Activated CD4-positive, alpha-beta T cell treated with anti-CD3 and anti-CD28 coated beads for 36 hours (primary cell): ENCODE measurements around the gene ZNRF2. TPM values are rescaled to one million over a fixed set of nuclear protein-coding genes. Genes with fewer than 3 reads are reported as not detected.
A peak's percentile ranks its signal among the peaks of the same experiment; 100 is the strongest.
"Not testable (repeated sequence)": the region's sequence is repeated elsewhere in the genome, so short reads cannot be mapped to it uniquely, and the experiment has no call there.

ENCODE experiments used
- ATAC-seq: fragments of 200-7000 bp; cut with Tn5 transposase; one replicate; pipeline ENCODE4 v1.10.0; 2021; ENCODE audit warnings: mild to moderate bottlenecking, moderate library complexity
- CTCF ChIA-PET: fragments of 350-600 bp; sonication (Branson Sonifier 250); formaldehyde crosslinking; loops from one replicate; lab custom pipeline; 2021; ENCODE audit warnings: antibody characterized with exemption; lab: Charles Lee
- POLR2A ChIA-PET: fragments of 350-600 bp; sonication (Branson Sonifier 250); formaldehyde crosslinking; loops from one replicate; lab custom pipeline; 2021; ENCODE audit warnings: antibody characterized with exemption, inconsistent platforms; lab: Charles Lee
- DNase-seq: peaks from one replicate; pipeline ENCODE4 v3.0.0-alpha.2; 2020
- H3K27ac Mint-ChIP-seq: one replicate; pipeline ENCODE4 v1.8.0; 2021; ENCODE audit warnings: mixed read lengths
- H3K27me3 Mint-ChIP-seq: one replicate; pipeline ENCODE4 v1.8.0; 2021; ENCODE audit warnings: mixed read lengths
- H3K36me3 Mint-ChIP-seq: one replicate; pipeline ENCODE4 v1.8.0; 2021; ENCODE audit warnings: low read depth, mixed read lengths
- H3K4me1 Mint-ChIP-seq: one replicate; pipeline ENCODE4 v1.8.0; 2021; ENCODE audit warnings: mixed read lengths
- H3K4me3 Mint-ChIP-seq: one replicate; pipeline ENCODE4 v1.8.0; 2021; ENCODE audit warnings: mild to moderate bottlenecking, moderate library complexity, mixed read lengths
- H3K9me3 Mint-ChIP-seq: one replicate; pipeline ENCODE4 v1.8.0; 2021; ENCODE audit warnings: low read depth, mixed read lengths
- intact Hi-C, 2 experiments: fragments of 100-400 bp; cut with DNase I in 1 of 2; cut with micrococcal nuclease in 1 of 2; formaldehyde crosslinking; loops; one replicate each; pipeline versions ENCODE4 v1.14.2 to v1.15.1; 2022 to 2024; cut with DNase I, micrococcal nuclease
- total RNA-seq, 2 experiments: library from RNA; stranded (reverse); gene quantifications; one replicate each; pipeline ENCODE4 v1.2.3, GENCODE V29; 2021

The ZNRF2 gene
- total RNA-seq, 2 experiments from 2014 or later, result 8.1 to 8.8 TPM

- DNase-seq (no peak), ATAC-seq (no peak)
- no peak overlapping the region for H3K27ac Mint-ChIP-seq
- H3K4me1 Mint-ChIP-seq, result no peaks in the 10 kb centered on the region
- no peaks in the 10 kb centered on the region for H3K36me3 Mint-ChIP-seq
- ChIA-PET POLR2A (no interaction called here), CTCF (interaction anchor here (0.8 kb wide), 1 partner anchor 11 kb away, joined by 3 read pairs; no protein-coding TSS in a partner anchor)
- H3K27me3 Mint-ChIP-seq, result no peaks in the 10 kb centered on the region
- intact Hi-C loops, result no loop called here
- no peaks in the 10 kb centered on the region for H3K9me3 Mint-ChIP-seq
- no peak overlapping the region for H3K4me3 Mint-ChIP-seq
These were observed 20.3 kb upstream of the ZNRF2 start for GRCh38 chr7:30264052-30264451.

- H3K27me3 Mint-ChIP-seq, intact Hi-C loops, H3K27ac Mint-ChIP-seq, H3K36me3 Mint-ChIP-seq, H3K9me3 Mint-ChIP-seq, DNase-seq, POLR2A ChIA-PET, H3K4me3 Mint-ChIP-seq, ATAC-seq, H3K4me1 Mint-ChIP-seq: not testable (repeated sequence)
- CTCF ChIA-PET, result interaction anchor here (0.8 kb wide), 1 partner anchor 10 kb away, joined by 3 read pairs; no protein-coding TSS in a partner anchor
These were observed 19.2 kb upstream of the ZNRF2 start for GRCh38 chr7:30265189-30265588.

DNA sequence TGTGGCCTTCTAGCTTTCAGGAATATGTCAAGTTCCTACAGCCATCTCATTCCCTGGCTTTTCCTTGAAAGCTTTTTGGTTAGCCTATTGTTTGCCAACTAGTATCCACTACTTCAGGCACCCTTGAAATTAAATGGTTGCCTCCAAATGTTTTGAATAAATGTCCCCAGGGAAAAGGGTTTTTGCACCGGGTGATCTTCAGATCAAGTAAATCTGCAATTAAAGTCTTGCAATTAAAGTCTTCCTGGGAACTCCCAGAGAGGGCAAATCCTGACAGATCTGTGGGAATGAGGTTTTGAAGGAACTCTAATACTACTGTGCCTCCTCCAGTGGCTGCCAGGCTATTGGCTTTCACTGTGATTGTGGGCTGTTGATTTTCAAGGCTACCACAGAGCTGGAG, 17.7 kb upstream of the ZNRF2 start:
- Mint-ChIP-seq H3K4me3 (no peak overlapping the region), H3K27me3 (no peaks in the 10 kb centered on the region), H3K36me3 (no peaks in the 10 kb centered on the region), H3K27ac (no peak overlapping the region), H3K9me3 (no peaks in the 10 kb centered on the region), H3K4me1 (no peaks in the 10 kb centered on the region)
- no peak for ATAC-seq
- intact Hi-C loops, result no loop called here
- DNase-seq, result no peak
- POLR2A ChIA-PET, result no interaction called here
- CTCF ChIA-PET, result no interaction called here

DNA sequence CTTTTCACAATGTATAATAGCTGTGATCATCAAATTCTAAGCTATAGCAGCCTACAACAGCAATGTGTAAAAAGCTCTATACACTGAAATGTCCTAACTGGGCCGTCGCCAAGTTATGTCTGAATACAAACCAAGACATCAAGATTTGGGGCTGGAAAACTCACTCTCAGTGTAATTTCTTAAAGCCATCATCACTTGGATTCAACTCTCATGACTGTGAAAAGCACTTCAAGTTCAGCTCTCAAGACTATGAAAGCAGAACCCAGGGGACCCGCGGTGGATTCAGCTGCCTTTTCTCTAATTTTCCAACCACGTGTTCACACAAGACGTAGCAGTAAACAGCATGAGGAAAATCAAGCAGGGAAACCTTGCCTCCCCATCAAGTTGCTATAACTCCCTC, 15.8 kb upstream of the ZNRF2 start:
- H3K9me3 Mint-ChIP-seq, result no peaks in the 10 kb centered on the region
- no peaks in the 10 kb centered on the region for H3K4me1 Mint-ChIP-seq
- ATAC-seq, result no peak
- CTCF ChIA-PET, result no interaction called here
- no peak for DNase-seq
- POLR2A ChIA-PET, result no interaction called here
- no peak overlapping the region for H3K4me3 Mint-ChIP-seq
- H3K27me3 Mint-ChIP-seq, result no peaks in the 10 kb centered on the region
- H3K36me3 Mint-ChIP-seq, result no peaks in the 10 kb centered on the region
- intact Hi-C loops, result no loop called here
- H3K27ac Mint-ChIP-seq, result no peak overlapping the region

GRCh38 chr7:30269490-30269889, 14.9 kb upstream of the ZNRF2 start:
- intact Hi-C loops, result no loop called here
- ChIA-PET CTCF (interaction anchor here (0.7 kb wide), 3 partner anchors 9 to 45 kb away, joined by 3 to 4 read pairs (median 3); no protein-coding TSS in a partner anchor), POLR2A (no interaction called here)
- H3K4me3 Mint-ChIP-seq, result no peak overlapping the region
- H3K4me1 Mint-ChIP-seq, result no peaks in the 10 kb centered on the region
- no peaks in the 10 kb centered on the region for H3K36me3 Mint-ChIP-seq
- H3K9me3 Mint-ChIP-seq, result no peaks in the 10 kb centered on the region
- no peak overlapping the region for H3K27ac Mint-ChIP-seq
- no peaks in the 10 kb centered on the region for H3K27me3 Mint-ChIP-seq
- ATAC-seq (no peak), DNase-seq (no peak)

DNA sequence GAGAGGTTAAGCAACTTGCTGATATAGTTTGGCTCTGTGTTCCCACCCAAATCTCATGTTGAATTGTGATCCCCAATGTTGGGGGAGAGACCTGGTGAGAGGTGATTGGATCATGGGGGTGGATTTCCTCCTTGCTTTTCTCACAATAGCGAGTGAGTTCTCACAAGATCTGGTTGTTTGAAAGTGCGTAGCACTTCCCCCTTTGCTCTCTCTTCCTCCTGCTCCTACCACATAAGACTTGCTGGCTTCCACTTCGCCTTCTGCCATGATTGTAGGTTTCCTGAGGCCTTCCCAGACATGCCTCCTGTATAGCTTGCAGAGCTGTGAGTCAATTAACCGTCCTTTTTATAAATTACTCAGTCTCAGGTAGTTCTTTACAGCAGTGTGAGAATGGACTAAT, 13.5 kb upstream of the ZNRF2 start:
- ChIA-PET CTCF (interaction anchor here (0.6 kb wide), 1 partner anchor 9 kb away, joined by 4 read pairs; no protein-coding TSS in a partner anchor), POLR2A (no interaction called here)
- no peak overlapping the region for H3K27ac Mint-ChIP-seq
- no peaks in the 10 kb centered on the region for H3K9me3 Mint-ChIP-seq
- no peaks in the 10 kb centered on the region for H3K36me3 Mint-ChIP-seq
- no peaks in the 10 kb centered on the region for H3K27me3 Mint-ChIP-seq
- intact Hi-C loops, result loop anchor here in 1 of 2 experiments (10.0 kb wide), 1 partner anchor 474 kb away; no protein-coding TSS in a partner anchor
- no peak overlapping the region for H3K4me3 Mint-ChIP-seq
- ATAC-seq, result no peak
- no peak for DNase-seq
- no peaks in the 10 kb centered on the region for H3K4me1 Mint-ChIP-seq

DNA sequence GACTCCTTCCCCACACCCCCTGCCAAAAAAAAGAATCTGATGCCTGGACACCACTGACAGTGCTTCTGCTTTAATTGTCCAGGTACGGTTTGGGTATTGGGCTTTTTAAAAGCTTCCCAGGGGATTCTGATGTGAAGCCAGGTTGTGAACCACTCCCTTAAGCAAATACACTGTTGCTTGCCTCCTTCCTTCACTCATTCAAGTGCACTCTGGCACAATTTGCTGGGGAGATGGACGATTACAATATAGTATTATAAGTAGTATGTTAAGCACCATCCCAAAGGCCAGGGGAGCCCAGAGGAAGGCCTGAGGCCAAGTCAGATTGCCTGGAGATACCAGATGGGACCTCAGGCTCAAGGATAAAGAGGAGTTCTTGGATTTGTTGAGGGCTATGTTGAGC, 12.3 kb upstream of the ZNRF2 start:
- H3K27me3 Mint-ChIP-seq, result no peaks in the 10 kb centered on the region
- DNase-seq, result no peak
- ChIA-PET POLR2A (no interaction called here), CTCF (interaction anchor here (0.6 kb wide), 1 partner anchor 1361 kb away, joined by 4 read pairs; no protein-coding TSS in a partner anchor)
- no peaks in the 10 kb centered on the region for H3K36me3 Mint-ChIP-seq
- intact Hi-C loops, result loop anchor here in 1 of 2 experiments (10.0 kb wide), 1 partner anchor 473 kb away; no protein-coding TSS in a partner anchor
- no peaks in the 10 kb centered on the region for H3K4me1 Mint-ChIP-seq
- no peak overlapping the region for H3K27ac Mint-ChIP-seq
- H3K9me3 Mint-ChIP-seq, result no peaks in the 10 kb centered on the region
- ATAC-seq, result no peak
- H3K4me3 Mint-ChIP-seq, result no peak overlapping the region

- Mint-ChIP-seq H3K27me3 (no peaks in the 10 kb centered on the region), H3K4me1 (no peaks in the 10 kb centered on the region), H3K27ac (no peak overlapping the region), H3K4me3 (no peak overlapping the region), H3K9me3 (no peaks in the 10 kb centered on the region), H3K36me3 (no peaks in the 10 kb centered on the region)
- POLR2A ChIA-PET, result no interaction called here
- CTCF ChIA-PET, result interaction anchor here (0.7 to 4.2 kb wide), 4 partner anchors 13 to 292 kb away, joined by 3 to 36 read pairs (median 6); no protein-coding TSS in a partner anchor
- ATAC-seq, result no peak
- DNase-seq, result no peak
- intact Hi-C loops, result loop anchor here in 1 of 2 experiments (10.0 kb wide), 1 partner anchor 471 kb away; no protein-coding TSS in a partner anchor
These were observed 10.8 kb upstream of the ZNRF2 start for GRCh38 chr7:30273552-30273951.

DNA sequence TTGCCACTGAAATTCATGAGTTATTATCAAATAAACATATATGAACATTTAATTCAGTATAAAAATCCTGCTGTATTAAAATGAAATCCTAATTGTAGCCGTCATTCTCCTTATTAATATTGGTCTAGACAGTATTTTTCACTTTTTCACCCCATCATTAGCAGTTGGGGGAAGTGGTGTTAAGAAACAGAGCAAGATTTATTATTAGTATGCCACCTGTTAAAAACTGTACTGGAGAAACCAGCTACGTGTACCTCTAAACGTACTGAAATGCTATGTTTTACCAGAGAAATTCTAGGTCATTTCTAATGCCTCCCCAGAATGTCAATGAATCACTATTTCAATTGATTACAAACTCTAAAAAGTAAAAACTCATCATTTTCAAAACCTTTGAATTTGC, 9.8 kb upstream of the ZNRF2 start:
- H3K9me3 Mint-ChIP-seq, result no peaks in the 10 kb centered on the region
- no peaks in the 10 kb centered on the region for H3K27me3 Mint-ChIP-seq
- H3K36me3 Mint-ChIP-seq, result no peaks in the 10 kb centered on the region
- ATAC-seq (no peak), DNase-seq (no peak)
- ChIA-PET POLR2A (no interaction called here), CTCF (interaction anchor here (0.7 to 4.2 kb wide), 8 partner anchors 10 to 290 kb away, joined by 3 to 36 read pairs (median 4); partner anchors contain the start of genes FKBP14 and NOD1)
- peaks cover 4% of the 10 kb centered on the region for H3K4me1 Mint-ChIP-seq
- no peak overlapping the region for H3K4me3 Mint-ChIP-seq
- intact Hi-C loops, result loop anchor here in 1 of 2 experiments (10.0 kb wide), 1 partner anchor 470 kb away; no protein-coding TSS in a partner anchor
- H3K27ac Mint-ChIP-seq, result no peak overlapping the region

GRCh38 chr7:30276203-30276900, 8.0 kb upstream of the ZNRF2 start:
- Mint-ChIP-seq H3K36me3 (no peaks in the 10 kb centered on the region), H3K9me3 (no peaks in the 10 kb centered on the region), H3K27me3 (no peaks in the 10 kb centered on the region), H3K4me3 (no peak overlapping the region), H3K27ac (no peak overlapping the region), H3K4me1 (peaks cover 6% of the 10 kb centered on the region)
- ChIA-PET CTCF (interaction anchor here (0.5 to 4.2 kb wide), 23 partner anchors 12 to 463 kb away, joined by 3 to 36 read pairs (median 4); partner anchors contain the start of genes FKBP14 and NOD1), POLR2A (no interaction called here)
- intact Hi-C loops, result loop anchor here (1.0 to 10.0 kb wide), 4 partner anchors 136 to 468 kb away; partner anchors contain the start of gene GGCT (in 2 of the 2)
- peak; percentile 87 for ATAC-seq
- peak; percentile 69 for DNase-seq

- DNase-seq (no peak), ATAC-seq (no peak)
- H3K4me3 Mint-ChIP-seq, result no peak overlapping the region
- H3K4me1 Mint-ChIP-seq, result peaks cover 8% of the 10 kb centered on the region
- H3K27me3 Mint-ChIP-seq, result no peaks in the 10 kb centered on the region
- POLR2A ChIA-PET, result interaction anchor here (1.0 kb wide), 1 partner anchor 72 kb away, joined by 3 read pairs; no protein-coding TSS in a partner anchor
- H3K9me3 Mint-ChIP-seq, result no peaks in the 10 kb centered on the region
- no peaks in the 10 kb centered on the region for H3K36me3 Mint-ChIP-seq
- intact Hi-C loops, result loop anchor here in 1 of 2 experiments (10.0 kb wide), 1 partner anchor 466 kb away; no protein-coding TSS in a partner anchor
- H3K27ac Mint-ChIP-seq, result no peak overlapping the region
- CTCF ChIA-PET, result interaction anchor here (0.7 to 1.5 kb wide), 8 partner anchors 16 to 286 kb away, joined by 3 to 6 read pairs (median 4); no protein-coding TSS in a partner anchor
These were observed 6.0 kb upstream of the ZNRF2 start for GRCh38 chr7:30278376-30278775.
